ENCODE results near the gene MLLT10.
"Not testable (repeated sequence)": the region's sequence is repeated elsewhere in the genome, so short reads cannot be mapped to it uniquely, and the experiment has no call there.

MLLT10 gene

DNA sequence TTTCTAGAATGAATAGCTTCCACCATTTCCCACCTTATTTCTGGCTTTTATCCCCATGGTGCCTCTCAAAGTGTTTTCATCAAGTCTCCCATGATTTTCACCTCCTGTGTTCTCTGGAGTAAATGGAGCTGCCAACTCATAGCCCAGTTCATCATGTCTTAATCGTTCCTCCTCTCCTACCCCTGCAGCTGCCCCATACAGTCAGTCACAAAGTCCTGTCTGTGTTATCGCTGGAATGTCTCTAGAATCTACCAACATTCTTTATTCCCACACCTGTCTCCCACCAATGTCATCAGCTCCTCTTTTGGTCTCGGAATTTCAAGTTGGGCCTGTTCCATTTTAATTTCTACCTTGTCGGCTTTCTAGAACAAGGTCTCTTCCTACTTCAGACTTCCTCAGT is 178.9 kb downstream of the MLLT10 start:
- no peak for DNase-seq

- no peak for DNase-seq
Observed at GRCh38 chr10:21715531-21716195, 181.6 kb downstream of the MLLT10 start.

DNA sequence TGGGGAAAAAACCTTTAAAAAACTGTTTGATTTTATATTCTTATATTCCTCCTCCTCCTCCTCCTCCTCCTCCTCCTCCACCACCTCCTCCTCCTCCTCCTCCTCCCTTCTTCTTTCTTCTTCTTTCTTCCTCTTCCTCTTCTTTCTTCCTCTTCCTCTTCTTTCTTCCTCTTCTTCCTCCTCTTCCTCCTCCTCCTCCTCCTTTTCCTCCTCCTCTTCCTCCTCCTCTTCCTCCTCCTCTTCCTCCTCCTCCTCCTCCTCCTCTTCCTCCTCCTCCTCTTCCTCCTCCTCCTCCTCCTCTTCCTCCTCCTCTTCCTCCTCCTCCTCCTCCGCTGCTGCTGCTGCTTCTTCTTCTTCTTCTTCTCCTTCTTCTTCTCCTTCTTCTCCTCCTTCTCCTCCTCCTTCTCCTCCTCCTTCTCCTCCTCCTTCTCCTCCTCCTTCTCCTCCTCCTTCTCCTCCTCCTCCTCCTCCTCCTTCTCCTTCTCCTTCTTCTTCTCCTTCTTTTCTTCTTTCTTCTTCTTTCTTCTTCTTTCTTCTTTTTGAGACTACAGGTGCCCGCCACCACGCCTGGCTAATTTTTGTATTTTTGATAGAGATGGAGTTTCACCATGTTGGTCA is 183.5 kb downstream of the MLLT10 start:
- DNase-seq: not testable (repeated sequence)

- no peak for DNase-seq
Observed at GRCh38 chr10:21719502-21719901, 185.5 kb downstream of the MLLT10 start.

GRCh38 chr10:21720090-21720489 is 186.1 kb downstream of the MLLT10 start:
- DNase-seq: no peak

DNA sequence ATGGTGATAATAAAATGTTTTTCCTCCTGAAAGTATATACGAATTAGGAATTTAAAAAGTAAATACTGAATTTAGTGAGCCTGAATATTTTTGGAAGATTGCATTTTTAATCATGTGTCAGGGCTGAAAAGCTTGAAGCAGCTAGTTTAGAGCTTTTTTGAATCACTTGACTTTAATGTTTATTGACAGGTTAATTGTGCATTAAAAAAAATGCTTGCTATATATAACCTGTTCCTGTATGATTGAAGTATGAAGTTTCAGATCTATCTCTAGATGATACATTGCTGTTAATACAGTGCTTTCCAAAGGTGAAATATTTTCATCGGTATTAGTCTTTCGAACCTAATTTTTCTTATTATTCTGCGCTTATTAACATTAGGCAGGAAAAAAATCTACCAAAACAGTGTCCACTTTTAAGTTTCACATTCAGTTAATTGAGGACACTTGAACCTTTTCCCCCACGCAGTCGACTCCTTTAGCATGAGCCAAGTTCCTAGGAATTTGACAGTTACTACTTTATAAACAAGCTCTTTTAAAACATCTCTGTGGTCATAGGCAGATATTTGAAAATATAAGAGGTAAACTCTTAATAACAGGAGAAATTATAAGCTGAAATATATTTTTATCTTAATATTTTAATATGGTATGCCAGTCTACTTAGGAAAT is 187.1 kb downstream of the MLLT10 start:
- DNase-seq: peak; percentile 55

DNA sequence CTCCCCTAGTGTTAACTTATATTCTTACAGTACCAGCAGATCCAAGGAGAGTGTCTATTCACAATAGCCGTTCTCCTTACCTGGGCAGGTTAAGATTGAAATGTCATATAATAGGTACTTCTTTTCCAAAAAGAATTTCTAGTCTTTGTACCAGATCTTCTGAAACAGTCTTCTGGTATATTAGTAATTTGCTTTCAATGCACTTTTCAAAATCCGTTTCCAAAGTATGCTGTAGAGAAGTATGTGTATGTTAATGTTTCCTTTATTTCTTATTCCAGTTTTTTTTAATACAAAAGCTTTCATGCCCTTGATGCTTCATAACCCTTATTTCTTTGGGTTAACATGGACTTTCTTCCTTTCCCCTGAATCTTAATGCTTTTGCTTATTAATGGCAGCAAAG is 188.2 kb downstream of the MLLT10 start:
- no peak for DNase-seq

DNA sequence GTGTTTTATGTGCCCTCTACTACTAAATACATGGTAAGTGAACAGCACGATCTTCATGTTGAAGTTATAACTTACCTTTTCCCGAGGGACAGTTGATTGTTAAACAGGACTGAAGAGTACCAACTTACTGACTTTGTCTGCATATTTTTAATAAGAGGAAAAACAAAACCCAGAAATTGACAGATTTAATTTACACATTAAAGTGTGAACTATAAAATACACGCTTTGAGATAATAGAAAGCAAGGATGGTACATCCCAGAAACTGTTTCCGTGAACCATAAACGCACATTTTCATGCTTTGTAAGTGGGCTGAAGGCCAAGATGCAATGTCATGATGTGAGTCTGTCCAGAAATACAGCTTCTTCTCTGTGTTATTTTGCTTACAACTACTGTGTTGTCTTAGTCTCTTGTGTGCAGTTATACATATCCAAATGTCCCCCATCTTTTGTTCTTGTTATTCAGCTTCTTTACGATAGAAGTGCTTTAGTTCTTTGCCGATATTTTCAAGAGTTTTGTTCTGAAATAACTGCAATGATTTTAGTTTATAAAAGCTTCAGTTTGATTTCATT is 190.1 kb downstream of the MLLT10 start:
- no peak for DNase-seq

GRCh38 chr10:21724687-21725367 is 190.8 kb downstream of the MLLT10 start:
- DNase-seq: peak; percentile 99

GRCh38 chr10:21726601-21727225 is 192.7 kb downstream of the MLLT10 start:
- DNase-seq: peak; percentile 30

- DNase-seq: no peak
Observed at GRCh38 chr10:21727452-21728168, 193.6 kb downstream of the MLLT10 start.

DNA sequence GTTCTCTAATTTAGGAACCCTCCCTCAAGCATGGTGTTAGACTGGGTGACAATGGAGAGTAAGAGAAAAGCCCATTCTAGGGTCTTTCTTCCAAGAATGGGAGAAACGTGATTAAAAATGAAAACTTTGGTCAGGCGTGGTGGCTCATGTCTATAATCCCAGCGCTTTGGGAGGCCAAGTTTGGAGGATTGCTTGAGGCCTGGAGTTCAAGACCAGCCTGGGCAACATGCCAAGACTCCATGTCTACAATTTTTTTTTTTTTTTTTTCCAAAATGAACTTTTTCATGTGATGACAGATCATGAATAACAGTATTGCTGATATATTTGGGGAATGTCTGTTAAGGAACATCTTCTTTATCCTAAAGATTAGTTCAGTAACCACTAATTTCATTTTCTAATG is 194.6 kb downstream of the MLLT10 start:
- no peak for DNase-seq

DNA sequence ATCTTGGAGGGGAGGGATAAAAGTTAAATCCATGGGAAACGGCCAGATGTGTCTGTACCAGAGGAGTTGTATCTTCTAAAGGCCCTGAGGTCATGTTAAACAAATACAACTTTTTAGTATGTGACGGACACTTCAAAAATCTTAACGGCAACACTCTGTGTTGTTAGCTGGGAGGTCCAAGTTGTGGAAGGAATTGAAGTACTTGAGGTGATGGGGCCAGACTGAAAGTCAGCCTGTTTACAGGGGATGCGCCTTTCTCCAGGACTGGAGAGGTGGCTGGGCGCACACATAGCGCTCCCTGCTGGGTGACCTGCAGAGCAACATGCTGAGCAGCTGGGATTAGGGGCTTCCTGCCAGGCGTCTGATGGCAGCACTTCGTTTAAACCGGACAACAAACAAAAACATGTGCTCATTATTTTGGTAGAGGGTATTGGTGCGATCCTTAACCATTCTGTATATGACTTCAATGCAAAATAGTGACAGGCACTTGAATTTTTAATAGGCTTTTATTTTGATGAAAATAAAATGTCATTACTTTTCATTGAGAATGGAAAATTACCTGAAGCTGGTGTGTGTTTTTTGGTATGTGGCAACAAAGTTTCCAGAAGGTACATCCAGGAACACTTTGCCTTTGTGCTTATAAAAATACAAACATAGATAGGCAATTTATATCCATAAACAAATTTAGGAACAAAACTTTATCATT is 198.2 kb downstream of the MLLT10 start:
- peak; percentile 69 for DNase-seq

DNA sequence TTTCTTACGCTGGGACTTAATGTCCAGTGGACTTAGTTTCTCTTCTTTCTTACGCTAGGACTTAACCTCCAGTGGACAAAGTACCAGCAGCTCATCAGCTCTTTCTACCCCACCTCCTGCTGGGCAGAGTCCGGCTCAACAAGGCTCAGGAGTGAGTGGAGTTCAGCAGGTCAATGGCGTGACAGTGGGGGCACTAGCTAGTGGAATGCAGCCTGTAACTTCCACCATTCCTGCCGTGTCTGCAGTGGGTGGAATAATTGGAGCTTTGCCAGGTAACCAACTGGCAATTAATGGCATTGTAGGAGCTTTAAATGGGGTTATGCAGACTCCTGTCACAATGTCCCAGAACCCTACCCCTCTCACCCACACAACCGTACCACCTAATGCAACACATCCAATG is 199.7 kb downstream of the MLLT10 start:
- DNase-seq: no peak

DNA sequence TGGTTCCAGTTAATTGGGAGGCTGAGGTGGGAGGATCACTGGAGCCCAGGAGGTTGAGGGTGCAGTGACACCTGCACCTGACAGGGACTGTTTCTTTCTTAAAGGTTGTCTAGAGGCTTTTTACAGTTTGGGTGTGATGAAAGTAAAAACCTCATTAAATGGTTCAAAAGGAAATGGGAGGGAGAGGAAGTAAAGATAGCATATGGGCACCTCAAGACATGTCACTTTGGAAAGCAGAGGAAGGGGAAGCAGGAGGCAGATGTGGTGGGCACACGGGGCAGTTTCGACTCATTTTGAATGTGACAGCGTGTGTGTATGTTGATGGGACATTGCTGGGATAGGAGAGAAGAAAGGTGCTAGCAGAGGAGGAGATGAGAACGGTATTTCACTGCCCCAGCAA is 203.1 kb downstream of the MLLT10 start:
- DNase-seq: no peak

DNA sequence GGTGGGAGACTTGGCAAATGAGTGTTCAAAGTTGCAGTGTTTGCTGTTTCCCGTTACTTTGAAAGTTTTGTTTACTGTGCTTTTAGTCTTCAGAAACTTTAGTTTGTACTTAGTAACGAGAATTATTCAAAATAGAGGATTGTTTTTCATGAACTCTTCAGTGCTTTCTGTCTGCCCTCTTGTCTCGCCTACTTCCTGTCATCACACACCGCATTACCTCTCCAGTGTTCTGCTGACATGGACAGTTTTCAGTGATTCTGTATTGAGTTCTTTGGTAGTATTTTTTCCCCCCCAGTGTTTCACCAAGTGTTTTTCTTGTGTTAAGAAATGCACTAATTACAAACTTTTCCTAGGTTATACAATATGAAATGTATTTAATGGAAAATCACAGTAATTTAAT is 207.0 kb downstream of the MLLT10 start:
- DNase-seq: no peak

DNA sequence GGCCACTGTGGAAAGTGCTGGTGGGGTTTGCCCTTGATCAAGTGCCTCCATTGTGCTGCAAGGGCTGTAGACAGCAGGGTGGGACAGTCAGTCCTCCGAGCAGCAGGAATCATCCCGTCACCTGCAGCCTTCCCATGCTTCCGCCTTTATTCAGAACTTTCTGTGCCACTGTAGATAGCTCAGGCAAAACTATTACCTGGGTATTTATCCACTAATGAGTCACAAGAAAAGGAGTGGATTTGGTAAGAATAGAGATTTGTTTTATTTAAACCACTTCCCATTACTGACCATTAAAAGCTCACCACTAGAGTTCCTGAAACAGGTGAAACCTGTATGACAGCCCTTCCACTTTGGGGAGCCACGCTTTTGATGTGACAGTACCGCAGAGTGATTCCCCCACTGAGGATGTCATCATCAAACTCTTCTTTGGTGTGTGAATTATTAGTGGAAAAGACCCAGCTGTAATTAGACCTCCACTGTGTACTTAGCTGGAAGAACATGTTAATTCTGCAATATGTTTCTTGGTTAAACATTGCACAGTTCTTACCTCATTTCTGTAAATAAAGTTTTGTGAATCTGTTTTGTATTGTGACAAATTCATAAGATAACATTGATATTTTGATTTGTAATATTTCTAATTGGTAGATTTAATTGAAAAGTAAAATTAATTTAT is 208.8 kb downstream of the MLLT10 start:
- no peak for DNase-seq

- no peak for DNase-seq
Observed at GRCh38 chr10:21744223-21744622, 210.2 kb downstream of the MLLT10 start.

GRCh38 chr10:21746118-21746517 is 212.1 kb downstream of the MLLT10 start:
- DNase-seq: no peak

DNA sequence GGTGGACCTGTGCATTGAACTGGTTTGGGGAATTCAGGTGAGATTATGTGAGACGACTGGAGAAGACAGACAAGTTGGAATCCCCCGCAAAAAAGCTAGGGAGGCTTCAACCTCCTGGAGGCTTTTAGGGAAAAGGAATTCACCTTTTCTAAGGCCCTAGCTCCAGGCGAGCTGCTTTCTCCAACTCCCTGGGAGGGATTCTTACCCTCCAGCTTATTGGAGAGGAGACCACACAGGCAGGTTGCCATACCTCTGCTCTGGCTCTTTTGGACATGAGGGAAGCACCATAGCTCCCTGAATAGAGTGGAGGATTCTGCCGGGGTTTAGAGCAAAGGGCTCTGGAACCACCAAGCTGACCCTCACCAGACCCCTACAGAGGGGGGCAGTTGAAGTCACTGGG is 213.8 kb downstream of the MLLT10 start:
- no peak for DNase-seq

DNA sequence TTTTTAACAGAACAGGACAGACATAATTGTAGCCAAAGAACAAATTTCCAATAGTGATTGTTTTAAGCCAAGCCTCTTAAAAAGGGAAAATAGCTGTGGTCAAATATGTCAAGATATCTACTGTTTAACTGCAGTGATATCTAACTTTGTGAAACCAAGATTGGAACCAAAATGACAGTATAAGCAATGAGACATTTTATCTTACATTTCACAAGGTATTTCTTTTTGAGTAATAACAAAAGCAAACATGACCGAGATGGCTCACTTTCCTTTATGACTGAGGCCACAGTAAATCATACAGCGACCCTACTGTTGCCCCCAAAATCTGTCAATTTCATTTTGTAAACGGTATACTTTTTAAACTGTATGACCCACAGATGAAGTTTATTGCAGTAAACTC is 215.8 kb downstream of the MLLT10 start:
- no peak for DNase-seq
